Breast epithelium (tissue), 4 donors: ENCODE data around the gene FTSJ1. TPM values are rescaled to one million over a fixed set of nuclear protein-coding genes. Genes with fewer than 3 reads are reported as not detected.
"Not testable (repeated sequence)": the region's sequence is repeated elsewhere in the genome, so short reads cannot be mapped to it uniquely, and the experiment has no call there.

ENCODE experiments used
- DNase-seq, 2 donors: peaks; one replicate each; pipeline ENCODE4 v3.0.0-alpha.2; 2019; ENCODE audit warnings: low spot score in 2 of 2
- H3K27ac ChIP-seq, 2 donors: fragments of 200-600 bp; sonication (generic) in 1 of 2; one replicate each; pipeline ENCODE4 v1.5.1; 2016 to 2019; ENCODE audit warnings: mild to moderate bottlenecking in 1 of 2
- H3K27me3 ChIP-seq, 2 donors: fragments of 200-600 bp; sonication (generic) in 1 of 2; one replicate each; pipeline versions ENCODE4 v1.5.1 to v1.6.0; 2017 to 2019; ENCODE audit warnings: control low read depth in 1 of 2, mild to moderate bottlenecking in 1 of 2
- H3K36me3 ChIP-seq: fragments of 200-600 bp; one replicate; pipeline ENCODE4 v1.5.1; 2019
- H3K4me1 ChIP-seq, 2 donors: fragments of 200-600 bp; sonication (generic); one replicate each; pipeline ENCODE4 v1.5.1; 2016 to 2019; ENCODE audit warnings: control low read depth in 1 of 2
- H3K4me3 ChIP-seq, 3 donors: fragments of 200-600 bp; sonication (generic); 1 replicate in 2 of 3; 2 replicates in 1 of 3; pipeline ENCODE4 v1.5.1; 2016 to 2019; ENCODE audit warnings: mild to moderate bottlenecking in 3 of 3, moderate library complexity in 2 of 3
- H3K9me3 ChIP-seq, 2 donors: fragments of 200-600 bp; sonication (generic) in 1 of 2; one replicate each; pipeline ENCODE4 v1.5.1; 2016 to 2019; ENCODE audit warnings: control low read depth in 1 of 2
- CTCF ChIP-seq, 3 donors: fragments of 450-650 bp; IDR thresholded peaks; one replicate each; pipeline ENCODE4 v1.5.1; 2016 to 2017; ENCODE audit warnings: antibody characterized with exemption in 3 of 3, mild to moderate bottlenecking in 3 of 3, moderate library complexity in 3 of 3
- POLR2A ChIP-seq: fragments of 450-650 bp; IDR thresholded peaks from one replicate; pipeline ENCODE4 v1.6.1; 2016; ENCODE audit warnings: antibody characterized with exemption, mild to moderate bottlenecking, moderate library complexity
- POLR2AphosphoS5 ChIP-seq, 3 donors: sonication (generic); formaldehyde crosslinking; IDR thresholded peaks; one replicate each; pipeline ENCODE4 v1.6.1; 2017; ENCODE audit warnings: antibody characterized with exemption in 3 of 3
- intact Hi-C: fragments of 100-400 bp; cut with DNase I; formaldehyde crosslinking; loops from one replicate; pipeline ENCODE4 v1.15.1; 2023; ENCODE audit warnings: low total_unique reads
- total RNA-seq, 3 donors: library from RNA; depleted of rRNA; stranded (reverse); fragments of >200 nt; gene quantifications; one replicate each; pipeline ENCODE4 v1.1.0, GENCODE V29; 2016

The FTSJ1 gene
- total RNA-seq, 3 donors from 2014 or later: 31.8 to 55.4 (median 34.8) TPM

GRCh38 chrX:48521353-48522243, 45.6 kb downstream of the FTSJ1 start, which contains the start of gene EBP:
TSS of gene EBP (plus strand) at chrX:48521808. CDS start at chrX:48523772, 1,964 bp downstream.
- peak within 1 kb of the TSS; percentile 52 to 78 (median 61) for H3K4me3 ChIP-seq
- no peaks in the 10 kb centered on the region for H3K4me1 ChIP-seq
- H3K9me3 ChIP-seq: no peaks in the 10 kb centered on the region
- intact Hi-C loops: no loop called here
- DNase-seq: peak; percentile 90 to 91
- peak within 1 kb of the TSS; percentile 75 to 88 for H3K27ac ChIP-seq
- H3K36me3 ChIP-seq: no peaks in the 10 kb centered on the region
- TF ChIP-seq POLR2AphosphoS5 (IDR thresholded peaks at IDR 0.05) (peak in 1 of 3 donors; percentile 49), CTCF (IDR thresholded peaks at IDR 0.05) (no peak), POLR2A (peak; percentile 22)
- H3K27me3 ChIP-seq: peaks cover 0 to 4% of the 10 kb centered on the region in 2 donors

- intact Hi-C loops: no loop called here
- no peak for TF ChIP-seq CTCF (IDR thresholded peaks at IDR 0.05)
- TF ChIP-seq POLR2A: no peak
- no peak for TF ChIP-seq POLR2AphosphoS5 (IDR thresholded peaks at IDR 0.05)
Measured at GRCh38 chrX:48522291-48522690, 46.3 kb downstream of the FTSJ1 start.

GRCh38 chrX:48523682-48524081, 47.7 kb downstream of the FTSJ1 start:
- intact Hi-C loops: no loop called here
- no peak overlapping the region for H3K4me3 ChIP-seq
- TF ChIP-seq POLR2A (no peak), POLR2AphosphoS5 (IDR thresholded peaks at IDR 0.05) (no peak), CTCF (IDR thresholded peaks at IDR 0.05) (no peak)
- H3K4me1 ChIP-seq: no peaks in the 10 kb centered on the region
- no peaks in the 10 kb centered on the region for H3K9me3 ChIP-seq
- DNase-seq: no peak
- H3K36me3 ChIP-seq: no peaks in the 10 kb centered on the region
- no peak overlapping the region for H3K27ac ChIP-seq
- H3K27me3 ChIP-seq: peaks cover 0 to 9% of the 10 kb centered on the region in 2 donors

More at GRCh38 chrX:48522291-48522690, 46.3 kb downstream of the FTSJ1 start:
- Histone ChIP-seq H3K27me3 (peaks cover 0 to 9% of the 10 kb centered on the region in 2 donors), H3K4me3 (peak overlapping the region; percentile 52 to 78 (median 61)), H3K27ac (peak overlapping the region in 1 of 2 donors; percentile 75), H3K9me3 (no peaks in the 10 kb centered on the region), H3K4me1 (no peaks in the 10 kb centered on the region), H3K36me3 (no peaks in the 10 kb centered on the region)
- DNase-seq: no peak

- H3K27me3 ChIP-seq: peaks cover 0 to 13% of the 10 kb centered on the region in 2 donors
- H3K9me3 ChIP-seq, H3K4me3 ChIP-seq, intact Hi-C loops, H3K36me3 ChIP-seq, DNase-seq, H3K27ac ChIP-seq, H3K4me1 ChIP-seq: not testable (repeated sequence)
Measured at GRCh38 chrX:48525853-48526252, 49.9 kb downstream of the FTSJ1 start.

- peaks cover 0 to 13% of the 10 kb centered on the region in 2 donors for H3K27me3 ChIP-seq
- H3K9me3 ChIP-seq: no peaks in the 10 kb centered on the region
- H3K4me3 ChIP-seq: no peak overlapping the region
- no peaks in the 10 kb centered on the region for H3K4me1 ChIP-seq
- H3K36me3 ChIP-seq: no peaks in the 10 kb centered on the region
- TF ChIP-seq POLR2AphosphoS5 (IDR thresholded peaks at IDR 0.05) (no peak), POLR2A (no peak)
- intact Hi-C loops: no loop called here
- no peak overlapping the region for H3K27ac ChIP-seq
- no peak for DNase-seq
Measured at GRCh38 chrX:48530736-48531135, 54.7 kb downstream of the FTSJ1 start.

- Histone ChIP-seq H3K27ac (no peak overlapping the region), H3K27me3 (peaks cover 0 to 10% of the 10 kb centered on the region in 2 donors), H3K9me3 (no peaks in the 10 kb centered on the region), H3K4me1 (no peaks in the 10 kb centered on the region), H3K36me3 (no peaks in the 10 kb centered on the region), H3K4me3 (no peak overlapping the region)
- TF ChIP-seq POLR2A (no peak), POLR2AphosphoS5 (IDR thresholded peaks at IDR 0.05) (no peak), CTCF (IDR thresholded peaks at IDR 0.05) (no peak)
- intact Hi-C loops: no loop called here
- no peak for DNase-seq
Measured at GRCh38 chrX:48531358-48531959, 55.5 kb downstream of the FTSJ1 start.
